Measurements from ENCODE around the gene RNF150.

Gene RNF150

GRCh38 chr4:141036786-141037185 lies 96.5 kb downstream of the RNF150 start:
- DNase-seq (ENCODE audit: insufficient read length, low spot score) (no peak), FAIRE-seq (no peak)

GRCh38 chr4:141035920-141036319 lies 97.3 kb downstream of the RNF150 start:
- no peak for FAIRE-seq

GRCh38 chr4:141028024-141028529 lies 105.2 kb downstream of the RNF150 start:
- FAIRE-seq (no peak), DNase-seq (ENCODE audit: insufficient read length, low spot score) (no peak)

More at GRCh38 chr4:141035920-141036319, 97.3 kb downstream of the RNF150 start:
- DNase-seq (ENCODE audit: insufficient read length, low spot score) = no peak

GRCh38 chr4:141027421-141027820 lies 105.8 kb downstream of the RNF150 start:
- FAIRE-seq = no peak
- no peak for DNase-seq (ENCODE audit: insufficient read length, low spot score)

- DNase-seq (ENCODE audit: insufficient read length, low spot score) = no peak
- no peak for FAIRE-seq
Observed at GRCh38 chr4:141026900-141027299, 106.4 kb downstream of the RNF150 start.

- FAIRE-seq = no peak
Observed at GRCh38 chr4:141023051-141023450, 110.2 kb downstream of the RNF150 start.

GRCh38 chr4:141022111-141022695 lies 111.1 kb downstream of the RNF150 start:
- DNase-seq (ENCODE audit: insufficient read length, low spot score) (no peak), FAIRE-seq (no peak)

More at GRCh38 chr4:141023051-141023450, 110.2 kb downstream of the RNF150 start:
- DNase-seq (ENCODE audit: insufficient read length, low spot score) = no peak

- FAIRE-seq (no peak), DNase-seq (ENCODE audit: insufficient read length, low spot score) (no peak)
Observed at GRCh38 chr4:141021397-141022110, 111.7 kb downstream of the RNF150 start.

- no peak for DNase-seq (ENCODE audit: insufficient read length, low spot score)
- FAIRE-seq = no peak
Observed at GRCh38 chr4:141020801-141021261, 112.4 kb downstream of the RNF150 start.

- FAIRE-seq (no peak), DNase-seq (ENCODE audit: insufficient read length, low spot score) (no peak)
Observed at GRCh38 chr4:141019768-141020167, 113.5 kb downstream of the RNF150 start.

GRCh38 chr4:141016117-141016798 lies 117.0 kb downstream of the RNF150 start:
- no peak for DNase-seq (ENCODE audit: insufficient read length, low spot score)
- FAIRE-seq = no peak

- FAIRE-seq (no peak), DNase-seq (ENCODE audit: insufficient read length, low spot score) (no peak)
Observed at GRCh38 chr4:141013899-141014298, 119.4 kb downstream of the RNF150 start.

- no peak for DNase-seq (ENCODE audit: insufficient read length, low spot score)
- no peak for FAIRE-seq
Observed at GRCh38 chr4:141011901-141012315, 121.4 kb downstream of the RNF150 start.

- FAIRE-seq (no peak), DNase-seq (ENCODE audit: insufficient read length, low spot score) (no peak)
Observed at GRCh38 chr4:141009931-141010330, 123.3 kb downstream of the RNF150 start.

- FAIRE-seq (no peak), DNase-seq (ENCODE audit: insufficient read length, low spot score) (no peak)
Observed at GRCh38 chr4:141009129-141009528, 124.1 kb downstream of the RNF150 start.

GRCh38 chr4:141006242-141006802 lies 126.9 kb downstream of the RNF150 start:
- no peak for DNase-seq (ENCODE audit: insufficient read length, low spot score)
- FAIRE-seq = no peak

- FAIRE-seq = no peak
- no peak for DNase-seq (ENCODE audit: insufficient read length, low spot score)
Observed at GRCh38 chr4:141004823-141005222, 128.4 kb downstream of the RNF150 start.

- DNase-seq (ENCODE audit: insufficient read length, low spot score) = no peak
- FAIRE-seq = no peak
Observed at GRCh38 chr4:141003193-141003592, 130.1 kb downstream of the RNF150 start.

GRCh38 chr4:141002323-141002805 lies 130.9 kb downstream of the RNF150 start:
- FAIRE-seq (no peak), DNase-seq (ENCODE audit: insufficient read length, low spot score) (no peak)

- FAIRE-seq (no peak), DNase-seq (ENCODE audit: insufficient read length, low spot score) (peak; percentile 12)
Observed at GRCh38 chr4:140996766-140997165, 136.5 kb downstream of the RNF150 start.

GRCh38 chr4:140995058-140995457 lies 138.2 kb downstream of the RNF150 start:
- DNase-seq (ENCODE audit: insufficient read length, low spot score) (no peak), FAIRE-seq (no peak)

Measured in HTR-8/SVneo (cell line).